GM18502 (cell line): ENCODE data around the gene TEF.
"Not testable (repeated sequence)": the region's sequence is repeated elsewhere in the genome, so short reads cannot be mapped to it uniquely, and the experiment has no call there.

Experiments
- ATAC-seq: cut with Tn5 transposase; IDR thresholded peaks from one replicate; pipeline ENCODE4 v1.9.1; 2021; ENCODE audit warnings: mild to moderate bottlenecking; ENCODE audit not compliant: unreplicated experiment, poor library complexity

The TEF gene

DNA sequence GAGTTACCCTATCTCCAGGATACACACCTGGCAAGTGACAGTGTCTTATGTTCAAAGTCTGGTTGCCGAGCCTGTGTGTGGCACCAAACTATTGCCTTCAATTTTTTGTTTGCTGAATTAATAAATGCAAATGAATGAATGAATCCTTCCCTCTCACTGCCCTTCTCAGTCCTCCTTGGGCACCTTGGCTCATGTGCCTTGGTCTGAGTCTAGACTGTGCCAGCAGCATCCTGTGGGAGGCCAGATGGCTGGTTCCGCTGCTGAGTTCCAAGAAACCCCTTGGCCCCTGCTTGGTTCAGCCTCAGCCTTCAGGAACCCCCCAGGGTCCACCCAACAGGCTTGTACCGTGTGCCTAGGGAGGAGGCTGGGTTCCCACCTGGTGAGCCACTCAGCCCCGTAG lies 33.8 kb downstream of the TEF start:
- no peak for ATAC-seq

- no peak for ATAC-seq
These were observed 36.1 kb downstream of the TEF start for GRCh38 chr22:41417622-41418390.

- no peak for ATAC-seq
These were observed 37.0 kb downstream of the TEF start for GRCh38 chr22:41418717-41419116.

GRCh38 chr22:41425660-41426365 lies 44.1 kb downstream of the TEF start:
- no peak for ATAC-seq

DNA sequence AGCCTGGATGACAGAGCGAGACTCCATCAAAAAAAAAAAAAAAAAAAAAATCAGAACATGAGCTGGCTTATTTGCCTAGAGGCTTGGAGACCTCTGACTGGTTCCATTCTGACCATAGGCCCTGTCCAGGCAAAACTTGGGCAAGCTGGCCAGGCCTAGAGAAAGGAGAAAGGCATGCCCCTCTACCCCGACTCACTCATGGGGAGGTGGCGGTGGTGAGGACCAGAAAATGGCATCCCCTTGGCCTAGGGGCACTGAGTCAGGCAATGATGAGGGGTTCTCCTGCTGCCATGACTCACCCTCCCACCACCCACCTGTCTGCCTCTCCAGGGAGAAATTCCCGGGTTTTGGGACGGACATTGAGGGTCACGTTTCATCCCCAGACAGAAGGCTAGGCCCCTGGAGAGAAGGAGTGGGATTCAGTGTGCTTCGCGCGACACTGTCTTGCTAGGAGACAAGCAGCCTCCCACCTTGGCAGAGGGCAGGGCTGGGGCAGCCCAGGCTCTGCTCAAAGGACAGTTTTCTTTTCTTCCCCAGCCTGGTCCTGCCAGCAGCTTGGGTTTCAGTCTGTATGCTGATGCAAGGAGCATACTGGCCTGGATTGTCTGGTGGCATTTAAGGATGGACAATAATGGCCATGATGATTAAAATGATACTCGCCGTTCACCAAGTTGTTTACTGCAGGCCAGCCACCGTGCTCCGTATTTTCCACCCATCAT lies 47.6 kb downstream of the TEF start:
- no peak for ATAC-seq

GRCh38 chr22:41429951-41430332 lies 48.2 kb downstream of the TEF start:
- ATAC-seq = no peak

DNA sequence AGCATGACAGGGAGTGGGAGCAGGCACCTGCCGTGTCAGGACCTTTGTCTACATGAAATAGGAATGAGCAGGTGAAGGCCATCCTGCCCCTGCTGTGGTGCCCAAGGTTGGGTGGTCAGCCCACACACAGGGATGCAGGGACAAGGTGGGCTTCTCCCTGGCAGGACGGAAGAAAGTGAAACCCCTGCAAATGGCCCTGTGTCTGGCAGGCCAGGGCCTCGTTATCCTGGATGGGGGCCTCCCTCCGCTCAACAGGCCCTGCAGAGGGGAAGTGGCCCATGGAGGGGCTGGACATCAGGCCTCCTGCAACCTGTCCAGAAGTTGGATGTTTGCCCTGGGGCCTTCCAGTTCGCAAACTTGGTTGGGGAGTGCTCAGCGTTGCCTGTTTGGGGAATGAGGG lies 49.9 kb downstream of the TEF start:
- no peak for ATAC-seq

- ATAC-seq = not testable (repeated sequence)
These were observed 51.7 kb downstream of the TEF start for GRCh38 chr22:41433480-41433879.

DNA sequence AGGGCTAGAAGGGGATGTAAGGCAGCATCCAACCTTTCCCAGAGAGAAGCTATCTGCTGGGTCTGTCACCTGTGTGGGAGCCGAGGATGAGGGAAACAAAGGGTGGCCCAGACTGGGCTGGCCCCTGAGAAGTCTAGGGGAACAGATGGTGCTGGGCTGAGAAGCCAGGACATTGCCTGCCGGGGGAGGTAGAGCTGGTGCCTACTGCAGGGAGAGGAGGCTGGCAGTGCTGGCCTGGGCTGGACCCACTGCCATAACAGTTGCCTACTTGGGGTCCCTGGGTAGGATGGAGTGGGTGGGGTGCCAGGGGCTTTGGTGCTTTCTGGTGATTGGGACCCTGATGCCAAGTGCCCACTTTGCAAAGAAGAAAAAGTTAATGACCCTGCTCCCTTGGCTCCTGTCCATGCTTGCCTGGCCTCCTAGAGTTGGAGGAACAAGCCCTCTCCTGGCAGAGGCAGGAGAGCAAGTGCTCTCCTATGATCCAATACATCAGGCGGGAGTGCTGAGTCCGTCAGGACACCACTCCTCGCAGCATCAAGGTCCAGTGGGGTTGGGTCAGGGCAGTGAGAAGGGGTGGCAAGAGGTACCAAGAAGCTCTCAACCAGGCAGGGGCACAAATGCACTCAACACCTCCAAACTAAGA lies 52.7 kb downstream of the TEF start:
- not testable (repeated sequence) for ATAC-seq

DNA sequence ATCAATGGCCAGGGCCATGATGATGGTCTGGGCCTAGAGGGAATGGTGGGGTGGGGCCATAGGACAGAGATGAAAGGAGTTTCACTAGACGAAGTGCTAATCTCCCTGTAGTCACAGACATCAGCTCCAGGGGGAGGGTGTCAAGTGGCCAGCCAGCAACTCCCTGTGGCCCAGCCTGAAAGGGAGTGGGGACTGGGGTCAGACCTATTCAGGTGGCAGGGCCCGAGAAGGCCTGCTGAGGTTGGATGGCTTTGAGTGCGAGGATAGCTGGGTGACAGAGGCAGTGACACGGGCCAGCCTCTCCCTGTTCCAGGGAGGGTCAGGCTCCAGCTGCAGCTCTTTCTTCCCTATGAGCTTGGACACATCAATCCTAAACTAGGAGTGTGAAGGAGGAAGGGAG lies 53.8 kb downstream of the TEF start:
- ATAC-seq = no peak

GRCh38 chr22:41436322-41437113 lies 54.8 kb downstream of the TEF start:
- no peak for ATAC-seq

- ATAC-seq = no peak
These were observed 55.5 kb downstream of the TEF start for GRCh38 chr22:41437198-41437597.

DNA sequence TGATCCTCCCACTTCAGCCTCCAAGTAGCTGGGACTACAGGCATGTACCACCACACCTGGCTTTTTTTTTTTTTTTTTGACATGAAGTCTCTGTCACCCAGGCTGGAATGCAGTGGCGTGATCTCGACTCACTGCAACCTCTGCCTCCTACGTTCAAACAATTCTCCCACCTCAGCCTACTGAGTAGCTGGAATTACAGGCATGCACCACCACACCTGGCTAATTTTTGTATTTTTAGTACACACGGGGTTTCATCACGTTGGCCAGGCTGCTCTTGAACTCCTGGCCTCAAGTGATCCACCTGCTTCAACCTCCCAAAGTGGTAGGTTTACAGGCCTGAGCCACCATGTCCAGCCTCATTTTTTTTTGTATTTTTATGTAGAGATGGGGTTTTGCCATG lies 58.8 kb downstream of the TEF start:
- ATAC-seq = not testable (repeated sequence)

DNA sequence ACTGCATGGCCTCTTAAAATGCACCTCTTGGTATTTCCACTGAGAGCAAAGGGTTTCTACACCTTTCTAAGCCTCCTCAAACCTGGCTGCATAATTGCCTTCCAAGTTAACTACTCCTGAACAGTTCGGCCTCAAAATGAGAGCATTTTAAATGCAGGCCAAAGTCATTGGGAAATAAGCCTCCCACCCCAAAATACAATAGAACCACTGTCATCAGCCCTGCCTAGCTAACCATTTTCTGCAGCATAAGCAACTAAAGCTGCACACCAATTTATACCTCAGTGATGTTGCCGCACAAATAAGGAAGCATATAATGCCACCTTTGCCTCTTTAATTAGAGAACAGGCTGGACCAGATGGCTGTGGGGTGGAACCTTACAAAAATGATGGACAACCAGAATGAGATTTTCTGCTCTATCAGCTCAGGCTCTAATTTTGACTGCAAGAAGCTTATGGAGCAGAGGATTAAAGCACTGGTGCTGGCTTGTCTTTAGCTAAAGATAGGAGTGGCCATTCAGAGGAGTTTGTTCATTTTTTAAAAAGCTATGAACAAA lies 60.6 kb downstream of the TEF start:
- ATAC-seq = no peak

- peak; percentile 42 for ATAC-seq
These were observed 62.8 kb downstream of the TEF start for GRCh38 chr22:41444360-41445128.

DNA sequence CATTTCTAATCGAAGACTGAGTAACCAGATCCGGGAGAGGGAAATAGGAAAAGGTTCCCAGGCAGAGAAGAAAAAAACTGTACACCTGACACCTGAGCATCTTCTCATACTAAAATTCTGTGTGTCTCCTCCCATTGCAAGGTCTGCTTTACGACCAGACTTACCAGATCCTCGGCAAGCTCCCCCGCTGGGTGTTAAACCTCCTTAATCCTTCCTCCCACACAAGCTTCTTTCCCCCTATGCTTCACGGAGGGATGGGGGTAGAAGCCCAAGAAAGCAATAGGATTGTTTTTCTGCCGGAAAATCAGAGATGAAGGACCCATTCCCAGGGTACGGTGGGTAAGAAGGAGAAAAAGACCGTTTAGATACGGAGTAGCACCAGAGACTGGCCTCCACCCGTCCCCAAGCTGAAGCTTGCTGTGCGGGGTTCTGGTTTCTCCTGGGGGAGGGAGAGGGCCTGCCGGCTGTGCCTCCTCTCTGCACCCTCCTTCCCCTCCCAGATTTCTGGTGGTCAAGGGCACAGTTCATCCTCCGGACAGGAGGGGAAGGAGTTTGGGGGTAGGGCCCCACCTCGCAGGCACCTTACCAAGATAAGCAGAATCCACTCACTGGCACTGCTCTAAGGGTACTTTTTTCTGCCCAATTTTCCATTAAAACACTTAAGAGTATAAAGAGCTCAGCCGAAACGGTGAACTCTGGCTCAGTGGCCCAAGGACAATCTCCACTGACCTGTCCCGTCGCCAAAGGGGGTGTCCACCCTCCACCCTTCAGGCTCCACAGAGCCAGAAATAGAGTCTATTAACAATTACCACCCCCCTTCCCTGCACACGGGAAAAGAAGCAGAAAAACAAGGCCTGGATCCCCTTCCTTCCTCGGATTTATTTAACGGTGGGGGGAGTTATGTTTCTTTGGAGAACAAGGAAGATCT lies 63.7 kb downstream of the TEF start:
- ATAC-seq = no peak

- no peak for ATAC-seq
These were observed 64.3 kb downstream of the TEF start for GRCh38 chr22:41446057-41446501.
